ENCODE measurements around the gene PSME1.
"Not testable (repeated sequence)": the region's sequence is repeated elsewhere in the genome, so short reads cannot be mapped to it uniquely, and the experiment has no call there.

PSME1 gene

GRCh38 chr14:24105609-24106239, 30.3 kb upstream of the PSME1 start:
- DNase-seq = not testable (repeated sequence)

GRCh38 chr14:24106672-24107271, 29.2 kb upstream of the PSME1 start:
- no peak for DNase-seq

- DNase-seq = no peak
These were observed 27.6 kb upstream of the PSME1 start for GRCh38 chr14:24108336-24108874.

GRCh38 chr14:24110060-24110459, 25.9 kb upstream of the PSME1 start:
- DNase-seq = no peak

- no peak for DNase-seq
These were observed 25.5 kb upstream of the PSME1 start for GRCh38 chr14:24110523-24110922.

- DNase-seq = no peak
These were observed 22.6 kb upstream of the PSME1 start for GRCh38 chr14:24113379-24113800.

GRCh38 chr14:24113801-24114531, 22.0 kb upstream of the PSME1 start:
- DNase-seq = no peak

- peak; percentile 97 for DNase-seq
These were observed 21.2 kb upstream of the PSME1 start, which contains the start of the genes DCAF11 and NRL for GRCh38 chr14:24114532-24115421. DCAF11 (plus strand) TSS chr14:24114777; CDS start chr14:24115595, 818 bp downstream. NRL (minus strand) TSS chr14:24114949; CDS start chr14:24082848, 32,101 bp downstream.

- DNase-seq = no peak
These were observed 20.4 kb upstream of the PSME1 start for GRCh38 chr14:24115422-24116127.

- no peak for DNase-seq
These were observed 19.7 kb upstream of the PSME1 start for GRCh38 chr14:24116128-24116814.

- DNase-seq = no peak
These were observed 18.8 kb upstream of the PSME1 start for GRCh38 chr14:24117179-24117578.

GRCh38 chr14:24119691-24120090, 16.3 kb upstream of the PSME1 start:
- DNase-seq = no peak

GRCh38 chr14:24121210-24121609, 14.8 kb upstream of the PSME1 start:
- DNase-seq = no peak

GRCh38 chr14:24122416-24122815, 13.6 kb upstream of the PSME1 start:
- no peak for DNase-seq

GRCh38 chr14:24122898-24123297, 13.1 kb upstream of the PSME1 start:
- no peak for DNase-seq

- no peak for DNase-seq
These were observed 12.3 kb upstream of the PSME1 start for GRCh38 chr14:24123424-24124417.

GRCh38 chr14:24126939-24127338, 9.1 kb upstream of the PSME1 start:
- DNase-seq = no peak

GRCh38 chr14:24127673-24128072, 8.3 kb upstream of the PSME1 start:
- DNase-seq = no peak

GRCh38 chr14:24129410-24129998, 6.5 kb upstream of the PSME1 start:
- DNase-seq = no peak

GRCh38 chr14:24130380-24130716, 5.6 kb upstream of the PSME1 start, which contains the start of gene FITM1:
FITM1 (plus strand) TSS chr14:24130659; CDS start chr14:24131564, 905 bp downstream.
- DNase-seq = no peak
